ENCODE measurements around the gene TNNT3. TPM values are rescaled to one million over a fixed set of nuclear protein-coding genes. Genes with fewer than 3 reads are reported as not detected.

TNNT3 gene
- total RNA-seq, 2 donors from 2014 or later, result not detected

- no peak overlapping the region for H3K9ac ChIP-seq (ENCODE audit: extremely low read depth, low read length, poor library complexity, severe bottlenecking)
- no peak for TF ChIP-seq CTCF (conservative IDR thresholded peaks at IDR 0.05)
- H3K27me3 Mint-ChIP-seq (ENCODE audit: insufficient read depth), result no peaks in the 10 kb centered on the region
- no peaks in the 10 kb centered on the region for H3K4me1 ChIP-seq (ENCODE audit: control insufficient read depth, insufficient read depth, low read length)
- H3K36me3 ChIP-seq (ENCODE audit: control insufficient read depth, insufficient read depth, low read length), result no peaks in the 10 kb centered on the region
- no peaks in the 10 kb centered on the region for H3K9me3 Mint-ChIP-seq
- H3K4me3 ChIP-seq (ENCODE audit: low read length), result no peak overlapping the region
- no peak overlapping the region for H3K27ac Mint-ChIP-seq
- H3K27ac ChIP-seq (ENCODE audit: low read depth, low read length), result no peak overlapping the region
- no peaks in the 10 kb centered on the region for H3K9me3 ChIP-seq (ENCODE audit: control insufficient read depth, low read length)
- DNase-seq, result peak; percentile 1
- no peaks in the 10 kb centered on the region for H3K36me3 Mint-ChIP-seq (ENCODE audit: low read depth)
- H3K4me3 Mint-ChIP-seq, result no peak overlapping the region
- 96% methylated on average over 6 of the region's 12 CpGs; no CpG with 5 or more reads in 1 of the 2 experiments for WGBS, 2 experiments (ENCODE audit: insufficient coverage in 1 of 2, insufficient read length in 1 of 2)
- H3K27me3 ChIP-seq (ENCODE audit: control insufficient read depth, insufficient read depth, low read length, poor library complexity, severe bottlenecking), result no peaks in the 10 kb centered on the region
- no peaks in the 10 kb centered on the region for H3K4me1 Mint-ChIP-seq
Observed at GRCh38 chr11:1983601-1983961, 64.1 kb downstream of the TNNT3 start.

GRCh38 chr11:1987024-1987423 is 67.5 kb downstream of the TNNT3 start:
- no peak overlapping the region for H3K27ac ChIP-seq (ENCODE audit: low read depth, low read length)
- Mint-ChIP-seq H3K27ac (no peak overlapping the region), H3K4me3 (no peak overlapping the region), H3K36me3 (ENCODE audit: low read depth) (no peaks in the 10 kb centered on the region), H3K27me3 (ENCODE audit: insufficient read depth) (no peaks in the 10 kb centered on the region), H3K9me3 (no peaks in the 10 kb centered on the region), H3K4me1 (no peaks in the 10 kb centered on the region)
- TF ChIP-seq CTCF (conservative IDR thresholded peaks at IDR 0.05), result no peak
- H3K36me3 ChIP-seq (ENCODE audit: control insufficient read depth, insufficient read depth, low read length), result no peaks in the 10 kb centered on the region
- no peaks in the 10 kb centered on the region for H3K27me3 ChIP-seq (ENCODE audit: control insufficient read depth, insufficient read depth, low read length, poor library complexity, severe bottlenecking)
- DNase-seq, result no peak
- no peaks in the 10 kb centered on the region for H3K4me1 ChIP-seq (ENCODE audit: control insufficient read depth, insufficient read depth, low read length)
- no peaks in the 10 kb centered on the region for H3K9me3 ChIP-seq (ENCODE audit: control insufficient read depth, low read length)
- H3K9ac ChIP-seq (ENCODE audit: extremely low read depth, low read length, poor library complexity, severe bottlenecking), result no peak overlapping the region
- H3K4me3 ChIP-seq (ENCODE audit: low read length), result no peak overlapping the region
- WGBS, 2 experiments (ENCODE audit: insufficient coverage in 1 of 2, insufficient read length in 1 of 2), result no CpG with 5 or more reads among the region's 6 CpGs

- Histone ChIP-seq H3K27ac (ENCODE audit: low read depth, low read length) (no peak overlapping the region), H3K4me1 (ENCODE audit: control insufficient read depth, insufficient read depth, low read length) (no peaks in the 10 kb centered on the region), H3K27me3 (ENCODE audit: control insufficient read depth, insufficient read depth, low read length, poor library complexity, severe bottlenecking) (no peaks in the 10 kb centered on the region), H3K9me3 (ENCODE audit: control insufficient read depth, low read length) (no peaks in the 10 kb centered on the region), H3K9ac (ENCODE audit: extremely low read depth, low read length, poor library complexity, severe bottlenecking) (no peak overlapping the region), H3K4me3 (ENCODE audit: low read length) (no peak overlapping the region), H3K36me3 (ENCODE audit: control insufficient read depth, insufficient read depth, low read length) (no peaks in the 10 kb centered on the region)
- H3K9me3 Mint-ChIP-seq, result no peaks in the 10 kb centered on the region
- H3K4me1 Mint-ChIP-seq, result no peaks in the 10 kb centered on the region
- no peak overlapping the region for H3K27ac Mint-ChIP-seq
- DNase-seq, result no peak
- no CpG with 5 or more reads among the region's 11 CpGs for WGBS, 2 experiments (ENCODE audit: insufficient coverage in 1 of 2, insufficient read length in 1 of 2)
- no peaks in the 10 kb centered on the region for H3K36me3 Mint-ChIP-seq (ENCODE audit: low read depth)
- no peaks in the 10 kb centered on the region for H3K27me3 Mint-ChIP-seq (ENCODE audit: insufficient read depth)
- TF ChIP-seq CTCF (conservative IDR thresholded peaks at IDR 0.05), result no peak
- H3K4me3 Mint-ChIP-seq, result no peak overlapping the region
Observed at GRCh38 chr11:1988174-1988573, 68.7 kb downstream of the TNNT3 start.

Small RNA genes lying within 50 kb of the gene (microRNA-seq; reads per million reads assigned to microRNA genes)
- gene MIR7847 (ENCODE audit: borderline microRNAs expressed), result not detected

Other genes starting within 250 kb of the TNNT3 start
- gene KRTAP5-6, start 222.5 kb upstream of the TNNT3 start, total RNA-seq, result not detected
- 1 to 10 TPM in 1 of 2 donors, under 1 TPM in 1; 0.75 to 1.0 TPM for gene IFITM10, start 169.1 kb upstream of the TNNT3 start, total RNA-seq
- 100 to 1,000 TPM; 185 to 208 TPM for gene CTSD, start 155.8 kb upstream of the TNNT3 start, total RNA-seq
- not detected for gene SYT8, start 84.7 kb upstream of the TNNT3 start, total RNA-seq
- not detected for gene TNNI2, start 80.7 kb upstream of the TNNT3 start, total RNA-seq
- gene LSP1, start 66.6 kb upstream of the TNNT3 start, total RNA-seq, result not detected
- gene PRR33, start 27.8 kb upstream of the TNNT3 start, total RNA-seq, result not detected
- 100 to 1,000 TPM in 1 of 2 donors, 10 to 100 TPM in 1; 69.9 to 109 TPM for gene MRPL23, start 27.6 kb downstream of the TNNT3 start, total RNA-seq
- gene H19, start 78.1 kb downstream of the TNNT3 start, total RNA-seq, result 1 to 10 TPM in 1 of 2 donors, under 1 TPM in 1; 0.55 to 3.8 TPM
- 1 to 10 TPM in 1 of 2 donors, under 1 TPM in 1; 0.80 to 5.1 TPM for gene IGF2, start 219.7 kb downstream of the TNNT3 start, total RNA-seq
- not detected for gene INS, start 241.5 kb downstream of the TNNT3 start, total RNA-seq

Data from endodermal cell (in vitro differentiated cells).